A673 (cell line): Measurements from ENCODE around the gene ADRB2. TPM values are rescaled to one million over a fixed set of nuclear protein-coding genes. Genes with fewer than 3 reads are reported as not detected.
"Not testable (repeated sequence)": the region's sequence is repeated elsewhere in the genome, so short reads cannot be mapped to it uniquely, and the experiment has no call there.

Experiments
- BruUV-seq: library from RNA; stranded (reverse); fragments of 400-500 nt; replicated peaks from 2 replicates; lab custom pipeline; 2021; lab: Mats Ljungman, UMichigan
- CTCF ChIA-PET: fragments of 300-600 bp; sonication (Branson Sonifier 250); formaldehyde crosslinking; loops from one replicate; lab custom pipeline; 2022; ENCODE audit warnings: antibody characterized with exemption; lab: Charles Lee
- POLR2A ChIA-PET: fragments of 300-600 bp; sonication (Branson Sonifier 250); formaldehyde crosslinking; loops from one replicate; lab custom pipeline; 2022; ENCODE audit warnings: antibody characterized with exemption; ENCODE audit not compliant: low non-redundant PET; lab: Charles Lee
- DNase-seq: peaks from one replicate; pipeline ENCODE4 v3.0.0-alpha.2; 2015; ENCODE audit warnings: low spot score
- H3K27ac ChIP-seq: fragments of 200-600 bp; sonication (generic); 2 replicates; pipeline ENCODE4 v1.5.1; 2016; ENCODE audit warnings: mixed run types, low read depth, mild to moderate bottlenecking, mixed read lengths, antibody characterized with exemption, low read length; ENCODE audit not compliant: poor library complexity, severe bottlenecking
- H3K27me3 ChIP-seq: fragments of 200-600 bp; sonication (generic); replicated peaks from 2 replicates; pipeline ENCODE4 v1.6.1; 2017; ENCODE audit warnings: mixed run types, low read depth, mild to moderate bottlenecking, mixed read lengths, antibody characterized with exemption, low read length; ENCODE audit not compliant: insufficient read depth, poor library complexity
- H3K36me3 ChIP-seq: fragments of 200-600 bp; sonication (generic); 2 replicates; pipeline ENCODE4 v1.6.1; 2016; ENCODE audit warnings: mixed run types, mild to moderate bottlenecking, mixed read lengths, antibody characterized with exemption, low read length; ENCODE audit not compliant: insufficient read depth, poor library complexity, severe bottlenecking
- H3K4me1 ChIP-seq: fragments of 200-600 bp; sonication (generic); 2 replicates; pipeline ENCODE4 v1.6.1; 2017; ENCODE audit warnings: mixed run types, mild to moderate bottlenecking, mixed read lengths, antibody characterized with exemption, low read length; ENCODE audit not compliant: insufficient read depth, poor library complexity, severe bottlenecking
- H3K4me3 ChIP-seq: fragments of 200-600 bp; sonication (generic); 2 replicates; pipeline ENCODE4 v1.5.1; 2016; ENCODE audit warnings: low read depth, mixed run types, mild to moderate bottlenecking, mixed read lengths, low read length; ENCODE audit not compliant: poor library complexity, severe bottlenecking
- H3K9me3 ChIP-seq: fragments of 200-600 bp; sonication (generic); 2 replicates; pipeline ENCODE4 v1.6.1; 2016; ENCODE audit warnings: mixed run types, low read depth, mild to moderate bottlenecking, mixed read lengths, antibody characterized with exemption, low read length; ENCODE audit not compliant: poor library complexity, severe bottlenecking
- EZH2 ChIP-seq: fragments of 200-600 bp; sonication (generic); IDR thresholded peaks from 2 replicates; pipeline ENCODE4 v1.6.1; 2017; ENCODE audit warnings: borderline replicate concordance, low read depth, mild to moderate bottlenecking, mixed read lengths, antibody characterized with exemption, low read length; ENCODE audit not compliant: poor library complexity, severe bottlenecking
- intact Hi-C: fragments of 100-400 bp; cut with micrococcal nuclease; formaldehyde crosslinking; loops from one replicate; pipeline ENCODE4 v1.10.0; 2022; ENCODE audit not compliant: unreplicated experiment
- total RNA-seq: library from RNA; stranded (reverse); gene quantifications from 2 replicates; pipeline ENCODE4 v1.2.3, GENCODE V29; 2021
- TF ChIP-seq, protein P1 (sequence below): fragments of 300-800, 200-600 bp; sonication (generic); conservative IDR thresholded peaks from 2 replicates; pipeline ENCODE4 v1.5.1; 2017; ENCODE audit warnings: low read depth, mild to moderate bottlenecking, antibody characterized with exemption, low read length, moderate library complexity, mixed read lengths

ADRB2 gene
- total RNA-seq, 1 experiment from 2014 or later: not detected

- Histone ChIP-seq H3K27ac (no peak overlapping the region), H3K27me3 (peaks cover 4% of the 10 kb centered on the region), H3K9me3 (no peaks in the 10 kb centered on the region), H3K36me3 (no peaks in the 10 kb centered on the region), H3K4me1 (peaks cover 7% of the 10 kb centered on the region), H3K4me3 (no peak overlapping the region)
- intact Hi-C loops: no loop called here
- no TSS peak for BruUV-seq
- CTCF ChIA-PET: no interaction called here
- POLR2A ChIA-PET: no interaction called here
- DNase-seq: no peak
- TF ChIP-seq EZH2: no peak
- TF ChIP-seq, protein P1, sequence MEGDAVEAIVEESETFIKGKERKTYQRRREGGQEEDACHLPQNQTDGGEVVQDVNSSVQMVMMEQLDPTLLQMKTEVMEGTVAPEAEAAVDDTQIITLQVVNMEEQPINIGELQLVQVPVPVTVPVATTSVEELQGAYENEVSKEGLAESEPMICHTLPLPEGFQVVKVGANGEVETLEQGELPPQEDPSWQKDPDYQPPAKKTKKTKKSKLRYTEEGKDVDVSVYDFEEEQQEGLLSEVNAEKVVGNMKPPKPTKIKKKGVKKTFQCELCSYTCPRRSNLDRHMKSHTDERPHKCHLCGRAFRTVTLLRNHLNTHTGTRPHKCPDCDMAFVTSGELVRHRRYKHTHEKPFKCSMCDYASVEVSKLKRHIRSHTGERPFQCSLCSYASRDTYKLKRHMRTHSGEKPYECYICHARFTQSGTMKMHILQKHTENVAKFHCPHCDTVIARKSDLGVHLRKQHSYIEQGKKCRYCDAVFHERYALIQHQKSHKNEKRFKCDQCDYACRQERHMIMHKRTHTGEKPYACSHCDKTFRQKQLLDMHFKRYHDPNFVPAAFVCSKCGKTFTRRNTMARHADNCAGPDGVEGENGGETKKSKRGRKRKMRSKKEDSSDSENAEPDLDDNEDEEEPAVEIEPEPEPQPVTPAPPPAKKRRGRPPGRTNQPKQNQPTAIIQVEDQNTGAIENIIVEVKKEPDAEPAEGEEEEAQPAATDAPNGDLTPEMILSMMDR: no peak
Measured at GRCh38 chr5:148801682-148802276, 24.6 kb upstream of the ADRB2 start.

GRCh38 chr5:148803451-148803850 is 23.0 kb upstream of the ADRB2 start:
- BruUV-seq, H3K36me3 ChIP-seq, H3K4me3 ChIP-seq, H3K4me1 ChIP-seq, DNase-seq, CTCF ChIA-PET, POLR2A ChIA-PET, H3K9me3 ChIP-seq, intact Hi-C loops, H3K27me3 ChIP-seq, H3K27ac ChIP-seq: not testable (repeated sequence)

DNA sequence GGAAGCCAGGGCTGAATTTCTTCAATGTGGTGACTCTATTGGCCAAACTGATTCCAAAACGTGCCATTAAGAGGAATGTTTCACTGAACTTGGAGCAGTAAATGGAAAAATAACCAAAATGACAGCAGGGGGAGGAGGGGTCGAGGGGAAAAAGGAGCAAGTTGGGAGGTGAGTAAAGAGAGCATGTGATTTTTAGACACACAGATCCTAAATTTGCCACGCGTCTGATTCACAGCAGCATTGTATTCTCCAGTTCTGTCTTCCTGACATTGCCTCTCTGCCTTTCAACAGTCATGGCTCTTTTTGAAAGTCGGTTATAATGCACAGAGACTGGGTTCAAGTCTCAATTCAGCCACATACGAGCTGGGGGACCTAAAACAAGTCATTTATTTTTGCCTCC is 22.0 kb upstream of the ADRB2 start:
- DNase-seq: no peak
- no peak overlapping the region for H3K27ac ChIP-seq
- ChIA-PET POLR2A (interaction anchor here (0.5 kb wide), 1 partner anchor 1690 kb away, joined by 3 read pairs; no protein-coding TSS in a partner anchor), CTCF (no interaction called here)
- H3K9me3 ChIP-seq: no peaks in the 10 kb centered on the region
- intact Hi-C loops: no loop called here
- TF ChIP-seq, protein P1: no peak
- TF ChIP-seq EZH2: no peak
- peaks cover 4% of the 10 kb centered on the region for H3K27me3 ChIP-seq
- H3K36me3 ChIP-seq: no peaks in the 10 kb centered on the region
- BruUV-seq: no TSS peak
- no peak overlapping the region for H3K4me3 ChIP-seq
- H3K4me1 ChIP-seq: peaks cover 16% of the 10 kb centered on the region
